ENCODE data around the gene RCSD1. TPM values are rescaled to one million over a fixed set of nuclear protein-coding genes. Genes with fewer than 3 reads are reported as not detected.
"Not testable (repeated sequence)": the region's sequence is repeated elsewhere in the genome, so short reads cannot be mapped to it uniquely, and the experiment has no call there.

RCSD1 gene
- total and polyA plus RNA-seq, 3 donors from 2014 or later, result 13.8 to 24.7 (median 14.1) TPM

GRCh38 chr1:167738158-167738557 lies 108.1 kb downstream of the RCSD1 start:
- Histone ChIP-seq H3K27me3 (no peaks in the 10 kb centered on the region), H3K27ac (no peak overlapping the region), H3K4me1 (peaks cover 8% of the 10 kb centered on the region), H3K4me3 (no peak overlapping the region), H3K36me3 (ENCODE audit: low read depth, missing control alignments) (no peaks in the 10 kb centered on the region), H3K9me3 (no peaks in the 10 kb centered on the region)
- 89 to 91% methylated on average over 8 of the region's 8 CpGs for WGBS, 2 donors
- no peak for TF ChIP-seq CTCF (IDR thresholded peaks at IDR 0.05)
- intact Hi-C loops (cut with DNase I; ENCODE audit: low total_unique reads), result no loop called here
- DNase-seq, result no peak

- 43 to 57% methylated on average over 3 of the region's 3 CpGs for WGBS, 2 donors
- Histone ChIP-seq H3K27ac (no peak overlapping the region), H3K9me3 (no peaks in the 10 kb centered on the region), H3K4me1 (peaks cover 8% of the 10 kb centered on the region), H3K36me3 (ENCODE audit: low read depth, missing control alignments) (no peaks in the 10 kb centered on the region), H3K4me3 (no peak overlapping the region), H3K27me3 (no peaks in the 10 kb centered on the region)
- TF ChIP-seq POLR2A (IDR thresholded peaks at IDR 0.05) (no peak), CTCF (IDR thresholded peaks at IDR 0.05) (no peak)
- DNase-seq, result no peak
- intact Hi-C loops (cut with DNase I; ENCODE audit: low total_unique reads), result no loop called here
Measured at GRCh38 chr1:167739752-167740151, 109.7 kb downstream of the RCSD1 start.

GRCh38 chr1:167741103-167741502 lies 111.1 kb downstream of the RCSD1 start:
- H3K36me3 ChIP-seq (ENCODE audit: low read depth, missing control alignments); H3K4me3 ChIP-seq; DNase-seq; H3K9me3 ChIP-seq; intact Hi-C loops (cut with DNase I; ENCODE audit: low total_unique reads); H3K27ac ChIP-seq; H3K27me3 ChIP-seq: not testable (repeated sequence)
- WGBS, 2 donors, result 92 to 93% methylated on average over 7 of the region's 7 CpGs
- H3K4me1 ChIP-seq, result peaks cover 13% of the 10 kb centered on the region

GRCh38 chr1:167742392-167743057 lies 112.5 kb downstream of the RCSD1 start:
- Histone ChIP-seq H3K27ac (peak overlapping the region; percentile 3 to 22), H3K4me1 (peaks cover 19% of the 10 kb centered on the region)
- H3K9me3 ChIP-seq; H3K4me3 ChIP-seq; DNase-seq; intact Hi-C loops (cut with DNase I; ENCODE audit: low total_unique reads); H3K27me3 ChIP-seq; H3K36me3 ChIP-seq (ENCODE audit: low read depth, missing control alignments): not testable (repeated sequence)
- 68 to 73% methylated on average over 1 of the region's 1 CpG for WGBS, 2 donors

- no peak for DNase-seq
- peaks cover 14% of the 10 kb centered on the region for H3K4me1 ChIP-seq
- no peaks in the 10 kb centered on the region for H3K36me3 ChIP-seq (ENCODE audit: low read depth, missing control alignments)
- intact Hi-C loops (cut with DNase I; ENCODE audit: low total_unique reads), result no loop called here
- no peaks in the 10 kb centered on the region for H3K27me3 ChIP-seq
- TF ChIP-seq POLR2A (IDR thresholded peaks at IDR 0.05), result no peak
- no peak for TF ChIP-seq CTCF (IDR thresholded peaks at IDR 0.05)
- WGBS, 2 donors, result 90 to 95% methylated on average over 3 of the region's 3 CpGs
- no peak overlapping the region for H3K4me3 ChIP-seq
- peak overlapping the region in 1 of 2 donors; percentile 8 for H3K27ac ChIP-seq
- H3K9me3 ChIP-seq, result no peaks in the 10 kb centered on the region
Measured at GRCh38 chr1:167744901-167745300, 114.9 kb downstream of the RCSD1 start.

Data from testis (tissue), 3 donors.